H9 (cell line): Measurements from ENCODE around the gene DENND5B. TPM values are rescaled to one million over a fixed set of nuclear protein-coding genes. Genes with fewer than 3 reads are reported as not detected.

ENCODE experiments used
- DNase-seq: peaks from one replicate; pipeline ENCODE4 v3.0.0-alpha.2; 2017
- H2AFZ ChIP-seq: one replicate; pipeline ENCODE4 v1.6.1; 2013; ENCODE audit warnings: mild to moderate bottlenecking, low read length, control low read depth, moderate library complexity
- H2AK5ac ChIP-seq: 2 replicates; pipeline ENCODE4 v1.6.1; 2013; ENCODE audit warnings: low read length, control low read depth, mixed read lengths; ENCODE audit not compliant: insufficient read length
- H2BK120ac ChIP-seq: one replicate; pipeline ENCODE4 v1.6.1; 2013; ENCODE audit warnings: low read depth, mild to moderate bottlenecking, low read length, control low read depth, inconsistent platforms; ENCODE audit not compliant: poor library complexity, severe bottlenecking
- H2BK12ac ChIP-seq: 2 replicates; pipeline ENCODE4 v1.6.1; 2013; ENCODE audit warnings: low read length, control low read depth, mixed read lengths, low read depth; ENCODE audit not compliant: insufficient read length
- H2BK15ac ChIP-seq: 2 replicates; pipeline ENCODE4 v1.6.1; 2013; ENCODE audit warnings: low read depth, low read length, control low read depth
- H2BK20ac ChIP-seq: one replicate; pipeline ENCODE4 v1.6.1; 2013; ENCODE audit warnings: low read depth, mild to moderate bottlenecking, low read length, control low read depth, inconsistent platforms; ENCODE audit not compliant: poor library complexity, severe bottlenecking
- H2BK5ac ChIP-seq: 2 replicates; pipeline ENCODE4 v1.6.1; 2013; ENCODE audit warnings: low read length, control low read depth, mixed read lengths; ENCODE audit not compliant: insufficient read length
- H3K14ac ChIP-seq: 2 replicates; pipeline ENCODE4 v1.6.1; 2013; ENCODE audit warnings: low read length, control low read depth; ENCODE audit not compliant: insufficient read depth
- H3K18ac ChIP-seq: 2 replicates; pipeline ENCODE4 v1.6.1; 2013; ENCODE audit warnings: low read depth, mild to moderate bottlenecking, mixed read lengths, low read length, control low read depth; ENCODE audit not compliant: insufficient read length
- H3K23ac ChIP-seq: 2 replicates; pipeline ENCODE4 v1.6.1; 2013; ENCODE audit warnings: low read length, control low read depth, mixed read lengths, low read depth; ENCODE audit not compliant: insufficient read length
- H3K23me2 ChIP-seq: 2 replicates; pipeline ENCODE4 v1.6.1; 2013; ENCODE audit warnings: low read depth, mild to moderate bottlenecking, mixed read lengths, low read length, control low read depth; ENCODE audit not compliant: insufficient read length, poor library complexity, severe bottlenecking
- H3K27ac ChIP-seq: 2 replicates; pipeline ENCODE4 v1.5.1; 2013; ENCODE audit warnings: low read length, control low read depth, mixed read lengths, low read depth; ENCODE audit not compliant: insufficient read length
- H3K27me3 ChIP-seq: 2 replicates; pipeline ENCODE4 v1.6.1; 2013; ENCODE audit warnings: low read length, control low read depth, inconsistent platforms; ENCODE audit not compliant: insufficient read depth
- H3K4ac ChIP-seq: 2 replicates; pipeline ENCODE4 v1.6.1; 2013; ENCODE audit warnings: low read depth, mild to moderate bottlenecking, control low read depth, inconsistent platforms, low read length, moderate library complexity
- H3K4me1 ChIP-seq: 2 replicates; pipeline ENCODE4 v1.6.1; 2013; ENCODE audit warnings: low read length, control low read depth, inconsistent platforms; ENCODE audit not compliant: insufficient read depth
- H3K4me2 ChIP-seq: 2 replicates; pipeline ENCODE4 v1.6.1; 2013; ENCODE audit warnings: low read length, control low read depth, mixed read lengths; ENCODE audit not compliant: insufficient read length, insufficient read depth
- H3K56ac ChIP-seq: 2 replicates; pipeline ENCODE4 v1.6.1; 2013; ENCODE audit warnings: low read depth, mild to moderate bottlenecking, mixed read lengths, low read length, control low read depth; ENCODE audit not compliant: insufficient read length
- H3K79me1 ChIP-seq: 2 replicates; pipeline ENCODE4 v1.6.1; 2013; ENCODE audit warnings: low read depth, mild to moderate bottlenecking, moderate library complexity, low read length, control low read depth, inconsistent platforms; ENCODE audit not compliant: insufficient read depth, poor library complexity, severe bottlenecking
- H3K79me2 ChIP-seq: 2 replicates; pipeline ENCODE4 v1.6.1; 2013; ENCODE audit warnings: low read length, control low read depth, inconsistent platforms; ENCODE audit not compliant: insufficient read depth
- H3K9ac ChIP-seq: 2 replicates; pipeline ENCODE4 v1.6.1; 2013; ENCODE audit warnings: low read length, control low read depth, mixed read lengths; ENCODE audit not compliant: insufficient read length; ENCODE audit errors: extremely low read depth
- H3K9me3 ChIP-seq: one replicate; pipeline ENCODE4 v1.6.1; 2013; ENCODE audit warnings: low read depth, low read length, inconsistent platforms; ENCODE audit not compliant: control insufficient read depth
- H3T11ph ChIP-seq: one replicate; pipeline ENCODE4 v1.6.1; 2013; ENCODE audit warnings: mild to moderate bottlenecking, low read length, control low read depth, inconsistent platforms
- H4K20me1 ChIP-seq: one replicate; pipeline ENCODE4 v1.6.1; 2013; ENCODE audit not compliant: control insufficient read depth, insufficient read length, insufficient read depth
- H4K5ac ChIP-seq: 2 replicates; pipeline ENCODE4 v1.6.1; 2013; ENCODE audit warnings: low read depth, mild to moderate bottlenecking, mixed read lengths, low read length, control low read depth; ENCODE audit not compliant: insufficient read length
- H4K8ac ChIP-seq: replicated peaks from 2 replicates; pipeline ENCODE4 v1.6.1; 2013; ENCODE audit warnings: low read length, control low read depth, mixed read lengths, low read depth; ENCODE audit not compliant: insufficient read length
- H4K91ac ChIP-seq: 2 replicates; pipeline ENCODE4 v1.6.1; 2013; ENCODE audit warnings: low read depth, mild to moderate bottlenecking, moderate library complexity, mixed read lengths, low read length, control low read depth; ENCODE audit not compliant: insufficient read length
- H3K27ac Mint-ChIP-seq, 3 experiments: 2 replicates in 2 of 3; 3 replicates in 1 of 3; pipeline ENCODE4 v1.8.0; 2020 to 2021; ENCODE audit warnings: mixed read lengths in 3 of 3, mild to moderate bottlenecking in 1 of 3, moderate library complexity in 1 of 3
- H3K27me3 Mint-ChIP-seq: 2 replicates; pipeline ENCODE4 v1.8.0; 2021; ENCODE audit warnings: low read depth, mild to moderate bottlenecking, moderate library complexity, mixed read lengths
- H3K36me3 Mint-ChIP-seq, 3 experiments: 2 replicates in 2 of 3; 3 replicates in 1 of 3; pipeline ENCODE4 v1.8.0; 2020 to 2021; ENCODE audit warnings: low read depth in 3 of 3, mixed read lengths in 3 of 3; ENCODE audit not compliant: insufficient read depth in 1 of 3
- H3K4me1 Mint-ChIP-seq, 2 experiments: 2 replicates each; pipeline ENCODE4 v1.8.0; 2020; ENCODE audit warnings: mixed read lengths in 2 of 2
- H3K4me3 Mint-ChIP-seq, 2 experiments: 2 replicates in 1 of 2; 3 replicates in 1 of 2; pipeline ENCODE4 v1.8.0; 2020 to 2021; ENCODE audit warnings: mild to moderate bottlenecking in 2 of 2, mixed read lengths in 2 of 2, moderate library complexity in 1 of 2
- H3K9me3 Mint-ChIP-seq, 2 experiments: 2 replicates in 1 of 2; 3 replicates in 1 of 2; pipeline ENCODE4 v1.8.0; 2020; ENCODE audit warnings: mild to moderate bottlenecking in 2 of 2, mixed read lengths in 2 of 2, moderate library complexity in 1 of 2
- CTCF ChIP-seq: fragments of 200-600 bp; sonication (generic); conservative IDR thresholded peaks from 3 replicates; pipeline ENCODE4 v1.8.0; 2021; ENCODE audit warnings: antibody characterized with exemption, mild to moderate bottlenecking
- WGBS: extraction: QIAGEN DNeasy Blood & Tissue Kit; methylation state at CpG from one replicate; pipeline ENCODE4 v1.1.7; 2013; ENCODE audit warnings: missing lambda C conversion rate, low lambda C conversion rate, mixed read lengths; ENCODE audit not compliant: insufficient read length; ENCODE audit errors: extremely low coverage; 5-methylcytosine and 5-hydroxymethylcytosine counted together
- total RNA-seq: library from RNA; stranded (reverse); gene quantifications from 2 replicates; pipeline ENCODE4 v1.2.1, GENCODE V29; 2021

The DENND5B gene
- total RNA-seq, 1 experiment from 2014 or later: 13.4 TPM

GRCh38 chr12:31594681-31595080 lies 3.7 kb upstream of the DENND5B start:
- Histone ChIP-seq H2BK5ac (no peak overlapping the region), H2AK5ac (no peak overlapping the region), H3K9me3 (no peaks in the 10 kb centered on the region), H4K20me1 (no peaks in the 10 kb centered on the region), H3K4me1 (no peaks in the 10 kb centered on the region), H2BK15ac (no peak overlapping the region), H3K9ac (no peak overlapping the region), H3K14ac (no peak overlapping the region), H2BK12ac (no peak overlapping the region), H4K5ac (no peak overlapping the region), H3K23me2 (peaks cover 7% of the 10 kb centered on the region), H3T11ph (no peak overlapping the region), H3K4me2 (no peak overlapping the region), H4K91ac (no peak overlapping the region), H3K79me1 (no peaks in the 10 kb centered on the region), H2BK120ac (no peak overlapping the region), H3K4ac (no peak overlapping the region), H2AFZ (no peak overlapping the region), H3K56ac (no peak overlapping the region), H2BK20ac (no peak overlapping the region), H4K8ac (no peak overlapping the region), H3K27ac (no peak overlapping the region), H3K27me3 (no peaks in the 10 kb centered on the region), H3K23ac (no peak overlapping the region), H3K79me2 (no peaks in the 10 kb centered on the region), H3K18ac (no peak overlapping the region)
- no CpG with 5 or more reads among the region's 5 CpGs for WGBS
- Mint-ChIP-seq H3K9me3 (no peaks in the 10 kb centered on the region), H3K27me3 (peaks cover 11% of the 10 kb centered on the region), H3K4me1 (peaks cover 6 to 9% of the 10 kb centered on the region in 2 experiments), H3K4me3 (no peak overlapping the region), H3K36me3 (peaks cover 0 to 2% (median 0%) of the 10 kb centered on the region in 3 experiments; a peak in 1 of 7 replicates), H3K27ac (no peak overlapping the region)
- DNase-seq: no peak
- no peak for TF ChIP-seq CTCF
